HepG2 (cell line): ENCODE results near the gene HMCN2. TPM values are rescaled to one million over a fixed set of nuclear protein-coding genes. Genes with fewer than 3 reads are reported as not detected.

Experiments
- ATAC-seq: fragments of 200-7000 bp; cut with Tn5 transposase; 3 replicates; pipeline ENCODE4 v1.9.1; 2020; ENCODE audit warnings: mild to moderate bottlenecking, moderate library complexity
- BruUV-seq: library from RNA; stranded (reverse); fragments of 400-500 nt; replicated peaks from 2 replicates; lab custom pipeline; 2021; lab: Mats Ljungman, UMichigan
- CTCF ChIA-PET: fragments of 300-600 bp; formaldehyde crosslinking; extraction: SDS; loops from one replicate; lab custom pipeline; 2021; ENCODE audit warnings: low total read pairs, inconsistent platforms, low intra/inter-chr PET ratio; lab: Yijun Ruan, JAX
- POLR2A ChIA-PET: fragments of 350-600 bp; sonication (Branson Sonifier 250); formaldehyde crosslinking; loops from one replicate; lab custom pipeline; 2020; ENCODE audit warnings: antibody characterized with exemption, inconsistent platforms; lab: Yijun Ruan, JAX
- DNase-seq: peaks from one replicate; pipeline ENCODE4 v3.0.0-alpha.2; 2015; ENCODE audit warnings: low spot score
- FAIRE-seq: peaks from 3 replicates; lab custom pipeline; 2011; peaks lifted over from hg19 to GRCh38; lab: Jason Lieb, UNC
- H2AFZ ChIP-seq: one replicate; pipeline ENCODE4 v1.6.1; 2011; ENCODE audit warnings: low read length, inconsistent platforms
- H3K27ac ChIP-seq: fragments of 300-600 bp; 3 replicates; pipeline ENCODE4 v1.8.0; 2011; ENCODE audit warnings: mixed run types, mild to moderate bottlenecking, mixed read lengths, low read length, inconsistent platforms; ENCODE audit not compliant: insufficient read depth; ENCODE audit errors: extremely low read length
- H3K27me3 ChIP-seq, 2 experiments: fragments of 200-600 bp in 1 of 2; 2 replicates in 1 of 2; 3 replicates in 1 of 2; pipeline versions ENCODE4 v1.6.0 to v1.8.0; 2011; ENCODE audit warnings: low read length in 2 of 2, mild to moderate bottlenecking in 2 of 2, moderate library complexity in 2 of 2, inconsistent platforms in 1 of 2; ENCODE audit not compliant: insufficient read depth in 2 of 2, control insufficient read depth in 1 of 2
- H3K36me3 ChIP-seq, 2 experiments: fragments of 200-600 bp in 1 of 2; replicated peaks in 1 of 2; 2 replicates in 1 of 2; 3 replicates in 1 of 2; pipeline versions ENCODE4 v1.5.1 to v1.8.0; 2011; ENCODE audit warnings: low read length in 2 of 2, inconsistent platforms in 1 of 2; ENCODE audit not compliant: insufficient read depth in 2 of 2, control insufficient read depth in 1 of 2
- H3K4me1 ChIP-seq: 2 replicates; pipeline ENCODE4 v1.5.1; 2012; ENCODE audit warnings: low read length, inconsistent platforms; ENCODE audit not compliant: insufficient read depth
- H3K4me2 ChIP-seq: 2 replicates; pipeline ENCODE4 v1.6.0; 2011; ENCODE audit warnings: low read depth, low read length, inconsistent platforms
- H3K4me3 ChIP-seq, 3 experiments: fragments of 200-600 bp in 1 of 3; sonication (generic), shearing (Covaris generic) in 1 of 3; replicated peaks in 1 of 3; 2 replicates each; pipeline ENCODE4 v1.5.1; 2011 to 2016; ENCODE audit warnings: low read length in 3 of 3, inconsistent platforms in 2 of 3, low read depth in 2 of 3, mild to moderate bottlenecking in 2 of 3, control low read depth in 1 of 3, mixed read lengths in 1 of 3; ENCODE audit not compliant: insufficient read depth in 1 of 3
- H3K79me2 ChIP-seq: one replicate; pipeline ENCODE4 v1.6.1; 2011; ENCODE audit warnings: low read length, inconsistent platforms; ENCODE audit not compliant: insufficient read depth
- H3K9ac ChIP-seq: 2 replicates; pipeline ENCODE4 v1.6.0; 2011; ENCODE audit warnings: mild to moderate bottlenecking, low read depth, low read length, inconsistent platforms; ENCODE audit not compliant: insufficient read depth
- H3K9me3 ChIP-seq: 2 replicates; pipeline ENCODE4 v1.5.1; 2012; ENCODE audit warnings: mild to moderate bottlenecking, low read length
- H4K20me1 ChIP-seq: 2 replicates; pipeline ENCODE4 v1.6.0; 2011; ENCODE audit warnings: inconsistent platforms, mild to moderate bottlenecking, low read length, moderate library complexity; ENCODE audit not compliant: insufficient read depth
- CBX1 ChIP-seq: IDR thresholded peaks from one replicate; pipeline ENCODE4 v1.6.1; 2016; ENCODE audit warnings: antibody characterized with exemption, low read depth
- JUNB ChIP-seq: sonication (generic); formaldehyde crosslinking; IDR thresholded peaks from 2 replicates; pipeline ENCODE4 v1.8.0; 2022; ENCODE audit warnings: missing genetic modification reagents, mild to moderate bottlenecking, borderline replicate concordance
- LRRFIP1 ChIP-seq: sonication (generic); formaldehyde crosslinking; conservative IDR thresholded peaks from 2 replicates; pipeline ENCODE4 v1.4.0; 2020; ENCODE audit warnings: missing genetic modification reagents
- PLSCR1 ChIP-seq: sonication (generic); formaldehyde crosslinking; IDR thresholded peaks from 2 replicates; pipeline ENCODE4 v1.5.0; 2020; ENCODE audit warnings: missing genetic modification reagents, mild to moderate bottlenecking, borderline replicate concordance
- POLR2G ChIP-seq: fragments of 200-400 bp; formaldehyde crosslinking; IDR thresholded peaks from 2 replicates; pipeline ENCODE4 v1.6.1; 2018; ENCODE audit warnings: mild to moderate bottlenecking, low read depth, low read length, moderate library complexity
- SMYD3 ChIP-seq: sonication (generic); formaldehyde crosslinking; IDR thresholded peaks from 2 replicates; pipeline ENCODE4 v1.8.1; 2023; ENCODE audit warnings: mild to moderate bottlenecking, missing genetic modification reagents
- TMF1 ChIP-seq: sonication (generic); formaldehyde crosslinking; IDR thresholded peaks from 2 replicates; pipeline ENCODE4 v1.8.1; 2022; ENCODE audit warnings: low read depth, missing genetic modification reagents
- ZBTB2 ChIP-seq: sonication (generic); formaldehyde crosslinking; IDR thresholded peaks from 2 replicates; pipeline ENCODE4 v1.8.0; 2022; ENCODE audit warnings: low read depth, missing genetic modification reagents
- ZBTB33 ChIP-seq: sonication (generic); formaldehyde crosslinking; IDR thresholded peaks from 2 replicates; pipeline ENCODE4 v1.4.0; 2020; ENCODE audit warnings: missing genetic modification reagents
- ZNF503 ChIP-seq: sonication (generic); formaldehyde crosslinking; IDR thresholded peaks from 2 replicates; pipeline ENCODE4 v1.4.0; 2020; ENCODE audit warnings: missing genetic modification reagents
- ZSCAN5A ChIP-seq: sonication (generic); formaldehyde crosslinking; IDR thresholded peaks from 2 replicates; pipeline ENCODE4 v1.8.0; 2022; ENCODE audit warnings: mild to moderate bottlenecking, missing genetic modification reagents, borderline replicate concordance
- WGBS: methylation state at CpG from one replicate; pipeline ENCODE4 v1.1.6; 2017; ENCODE audit warnings: low lambda C conversion rate; 5-methylcytosine and 5-hydroxymethylcytosine counted together
- in situ Hi-C: cut with HindIII; loops from 2 replicates; pipeline ENCODE4 v1.10.0; 2017; ENCODE audit warnings: low pct_unique_long_range_greater_than_20kb; ENCODE audit not compliant: extremely low pct_ligation_motif_present
- intact Hi-C: fragments of 100-400 bp; cut with micrococcal nuclease; formaldehyde crosslinking; loops from one replicate; pipeline ENCODE4 v1.10.0; 2022; ENCODE audit not compliant: unreplicated experiment
- polyA plus RNA-seq, 8 experiments: library from polyadenylated mRNA; depleted of rRNA in 3 of 8; stranded (reverse) in 7 of 8; unstranded in 1 of 8; fragments of >200 nt; fragmentation: Illumina TruSeq in 4 of 8; extraction: Trizol in 4 of 8; gene quantifications; 2 replicates each; pipeline versions ENCODE4 v1.2.1 to v1.2.3, GENCODE V29; 2011 to 2016; ENCODE audit warnings: low read depth in 4 of 8, missing spikeins in 1 of 8, mixed read lengths in 1 of 8; ENCODE audit not compliant: insufficient read depth in 1 of 8
- total RNA-seq, 5 experiments: library from RNA; depleted of rRNA; stranded (reverse); fragments of >200 nt; fragmentation: Illumina TruSeq; extraction: Trizol; gene quantifications; 2 replicates each; pipeline ENCODE4 v1.2.3, GENCODE V29; 2016; ENCODE audit warnings: low read depth in 1 of 5

Gene HMCN2
- total and polyA plus RNA-seq, 2 of the 13 experiments (the other 11 are each of a cell fraction or from before 2014, with no cell fraction given): 0.09 TPM; not detected in 1

GRCh38 chr9:130402243-130402642 lies 136.7 kb downstream of the HMCN2 start:
- no peaks in the 10 kb centered on the region for H4K20me1 ChIP-seq
- intact Hi-C loops: no loop called here
- no peak for DNase-seq
- no peaks in the 10 kb centered on the region for H3K79me2 ChIP-seq
- no peak overlapping the region for H2AFZ ChIP-seq
- no peak for ATAC-seq
- peaks cover 4 to 23% of the 10 kb centered on the region in 2 experiments; a peak in 2 of 5 replicates for H3K27me3 ChIP-seq
- no peaks in the 10 kb centered on the region for H3K4me1 ChIP-seq
- H3K9me3 ChIP-seq: no peaks in the 10 kb centered on the region
- in situ Hi-C loops: no loop called here
- H3K4me2 ChIP-seq: no peak overlapping the region
- POLR2A ChIA-PET: no interaction called here
- H3K27ac ChIP-seq: no peak overlapping the region
- no TSS peak for BruUV-seq
- FAIRE-seq: no peak
- WGBS: 48% methylated on average over 3 of the region's 3 CpGs
- CTCF ChIA-PET: no interaction called here
- H3K4me3 ChIP-seq: no peak overlapping the region
- no peak overlapping the region for H3K9ac ChIP-seq
- no peaks in the 10 kb centered on the region for H3K36me3 ChIP-seq
- TF ChIP-seq ZBTB33 (no peak), LRRFIP1 (CRISPR knock-in tag) (no peak), SMYD3 (CRISPR knock-in tag) (no peak), ZNF503 (no peak), TMF1 (CRISPR knock-in tag) (no peak), PLSCR1 (CRISPR knock-in tag) (no peak), ZSCAN5A (no peak), ZBTB2 (CRISPR knock-in tag) (no peak), CBX1 (no peak), JUNB (CRISPR knock-in tag) (no peak), POLR2G (no peak)
